Trophoblast cell (in vitro differentiated cells and primary cell): ENCODE results near the gene ETNPPL.

Experiments
- DNase-seq, 2 donors: peaks; one replicate each; pipeline ENCODE4 v3.0.0-alpha.2; 2016
- H2AFZ ChIP-seq: 2 replicates; pipeline ENCODE4 v1.6.1; 2013; ENCODE audit warnings: low read length, moderate library complexity, mild to moderate bottlenecking; ENCODE audit not compliant: insufficient read depth, poor library complexity
- H2AK5ac ChIP-seq: 2 replicates; pipeline ENCODE4 v1.6.1; 2013; ENCODE audit warnings: mild to moderate bottlenecking, low read length
- H2BK120ac ChIP-seq: 2 replicates; pipeline ENCODE4 v1.6.1; 2013; ENCODE audit warnings: low read length, mild to moderate bottlenecking, moderate library complexity; ENCODE audit not compliant: insufficient read depth, poor library complexity
- H2BK12ac ChIP-seq: 2 replicates; pipeline ENCODE4 v1.6.1; 2013; ENCODE audit warnings: mild to moderate bottlenecking, low read length, moderate library complexity
- H2BK5ac ChIP-seq: 2 replicates; pipeline ENCODE4 v1.6.1; 2013; ENCODE audit warnings: low read length, low read depth, moderate library complexity, mild to moderate bottlenecking; ENCODE audit not compliant: poor library complexity
- H3K14ac ChIP-seq: 2 replicates; pipeline ENCODE4 v1.6.1; 2013; ENCODE audit warnings: mild to moderate bottlenecking, low read length
- H3K18ac ChIP-seq: 2 replicates; pipeline ENCODE4 v1.6.1; 2013; ENCODE audit warnings: mild to moderate bottlenecking, low read length
- H3K23ac ChIP-seq: 2 replicates; pipeline ENCODE4 v1.6.1; 2013; ENCODE audit warnings: low read length
- H3K27ac ChIP-seq: 2 replicates; pipeline ENCODE4 v1.5.1; 2013; ENCODE audit warnings: low read depth, mild to moderate bottlenecking, inconsistent platforms, low read length, moderate library complexity
- H3K27me3 ChIP-seq: 2 replicates; pipeline ENCODE4 v1.6.1; 2013; ENCODE audit warnings: inconsistent platforms, mild to moderate bottlenecking, low read length, moderate library complexity; ENCODE audit not compliant: insufficient read depth
- H3K36me3 ChIP-seq, 2 experiments: 1 replicate in 1 of 2; 2 replicates in 1 of 2; pipeline ENCODE4 v1.6.1; 2013; ENCODE audit warnings: low read length in 2 of 2, mild to moderate bottlenecking in 2 of 2, moderate library complexity in 1 of 2; ENCODE audit not compliant: insufficient read depth in 2 of 2, control insufficient read depth in 1 of 2
- H3K4ac ChIP-seq: 2 replicates; pipeline ENCODE4 v1.6.1; 2013; ENCODE audit warnings: low read depth, mild to moderate bottlenecking, low read length, moderate library complexity
- H3K4me1 ChIP-seq, 2 experiments: 1 replicate in 1 of 2; 2 replicates in 1 of 2; pipeline ENCODE4 v1.6.1; 2013; ENCODE audit warnings: low read length in 2 of 2, mild to moderate bottlenecking in 2 of 2, moderate library complexity in 1 of 2; ENCODE audit not compliant: insufficient read depth in 2 of 2, control insufficient read depth in 1 of 2
- H3K4me2 ChIP-seq: 2 replicates; pipeline ENCODE4 v1.6.1; 2013; ENCODE audit warnings: inconsistent platforms, mild to moderate bottlenecking, low read length, moderate library complexity
- H3K4me3 ChIP-seq: 2 replicates; pipeline ENCODE4 v1.5.1; 2013; ENCODE audit warnings: mild to moderate bottlenecking, low read depth, low read length, inconsistent platforms
- H3K79me1 ChIP-seq: one replicate; pipeline ENCODE4 v1.6.1; 2013; ENCODE audit warnings: low read length
- H3K79me2 ChIP-seq: 2 replicates; pipeline ENCODE4 v1.6.1; 2013; ENCODE audit warnings: low read length, mild to moderate bottlenecking; ENCODE audit not compliant: control insufficient read depth, insufficient read depth, poor library complexity
- H3K9ac ChIP-seq: 2 replicates; pipeline ENCODE4 v1.6.1; 2013; ENCODE audit warnings: mild to moderate bottlenecking, low read length
- H3K9me3 ChIP-seq: 2 replicates; pipeline ENCODE4 v1.6.1; 2013; ENCODE audit warnings: low read depth, mild to moderate bottlenecking, control low read depth, inconsistent platforms, low read length; ENCODE audit not compliant: insufficient read depth
- H4K12ac ChIP-seq: 2 replicates; pipeline ENCODE4 v1.6.1; 2013; ENCODE audit warnings: low read depth, mild to moderate bottlenecking, low read length, moderate library complexity
- H4K8ac ChIP-seq: 2 replicates; pipeline ENCODE4 v1.6.1; 2013; ENCODE audit warnings: low read depth, mild to moderate bottlenecking, low read length, moderate library complexity
- H4K91ac ChIP-seq: one replicate; pipeline ENCODE4 v1.6.1; 2013; ENCODE audit warnings: low read depth, mild to moderate bottlenecking, low read length, moderate library complexity
- WGBS: extraction: QIAGEN DNeasy Blood & Tissue Kit; methylation state at CpG from one replicate; pipeline ENCODE4 v1.1.7; 2013; ENCODE audit warnings: missing lambda C conversion rate; ENCODE audit not compliant: insufficient read length, insufficient coverage; ENCODE audit errors: extremely low coverage; 5-methylcytosine and 5-hydroxymethylcytosine counted together

Gene ETNPPL

DNA sequence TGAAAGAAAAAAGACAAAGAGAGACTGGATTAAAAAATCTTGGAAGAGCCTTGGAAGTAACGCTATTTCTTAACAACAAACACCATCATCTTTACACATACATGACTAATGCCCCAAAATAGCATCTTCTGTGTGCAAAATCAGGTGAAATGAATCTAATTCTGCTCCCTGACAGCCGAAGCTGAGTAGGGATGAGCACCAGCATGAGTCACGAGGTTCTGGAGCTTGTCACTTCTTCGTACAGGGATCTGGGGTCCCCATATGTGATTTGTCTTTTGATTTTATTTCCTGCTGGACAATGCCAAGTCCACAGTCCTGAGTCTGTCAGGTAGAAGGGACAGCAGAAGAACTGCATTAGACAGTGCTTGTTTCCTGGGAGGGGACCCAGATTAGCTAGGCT is 56.6 kb downstream of the ETNPPL start:
- Histone ChIP-seq H3K9me3 (no peaks in the 10 kb centered on the region), H4K91ac (no peak overlapping the region), H2BK12ac (no peak overlapping the region), H2AK5ac (no peak overlapping the region), H3K23ac (no peak overlapping the region), H3K4me3 (no peak overlapping the region), H3K27ac (no peak overlapping the region), H3K4me1 (no peaks in the 10 kb centered on the region), H3K4me2 (no peak overlapping the region), H3K9ac (no peak overlapping the region), H3K4ac (no peak overlapping the region), H4K12ac (no peak overlapping the region), H4K8ac (no peak overlapping the region), H3K79me1 (no peaks in the 10 kb centered on the region), H2BK5ac (no peak overlapping the region), H3K36me3 (no peaks in the 10 kb centered on the region), H2AFZ (no peak overlapping the region), H2BK120ac (no peak overlapping the region), H3K79me2 (no peaks in the 10 kb centered on the region), H3K14ac (no peak overlapping the region), H3K27me3 (no peaks in the 10 kb centered on the region), H3K18ac (no peak overlapping the region)
- no peak for DNase-seq
- no CpG with 5 or more reads among the region's 4 CpGs for WGBS

DNA sequence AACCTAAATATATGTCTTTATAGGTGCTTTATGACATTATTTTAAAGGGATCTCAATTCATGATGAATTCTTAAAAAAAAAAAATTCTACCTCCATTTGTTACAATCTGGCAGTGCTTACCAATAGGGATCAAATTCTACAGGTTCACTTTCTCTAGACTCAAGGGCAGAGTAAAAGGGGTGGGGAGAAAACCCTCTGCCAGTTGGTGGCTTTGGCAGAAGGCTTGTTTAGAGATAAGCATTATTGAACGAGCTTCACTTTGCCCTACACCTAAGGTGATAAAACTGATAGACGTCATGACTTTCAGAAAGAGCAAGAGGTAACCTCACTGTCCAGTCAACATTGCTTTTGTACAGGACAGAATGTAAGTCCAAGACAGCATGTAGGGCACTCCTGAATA is 58.9 kb downstream of the ETNPPL start:
- Histone ChIP-seq H2AK5ac (no peak overlapping the region), H2AFZ (no peak overlapping the region), H3K9me3 (no peaks in the 10 kb centered on the region), H3K9ac (no peak overlapping the region), H2BK12ac (no peak overlapping the region), H3K4me1 (no peaks in the 10 kb centered on the region), H3K18ac (no peak overlapping the region), H3K36me3 (no peaks in the 10 kb centered on the region), H4K8ac (no peak overlapping the region), H3K27ac (no peak overlapping the region), H3K79me1 (no peaks in the 10 kb centered on the region), H4K91ac (no peak overlapping the region), H3K4me3 (no peak overlapping the region), H3K4me2 (no peak overlapping the region), H2BK5ac (no peak overlapping the region), H3K23ac (no peak overlapping the region), H4K12ac (no peak overlapping the region), H2BK120ac (no peak overlapping the region), H3K14ac (no peak overlapping the region), H3K79me2 (no peaks in the 10 kb centered on the region), H3K27me3 (no peaks in the 10 kb centered on the region), H3K4ac (no peak overlapping the region)
- no peak for DNase-seq
- no CpG with 5 or more reads among the region's 2 CpGs for WGBS

DNA sequence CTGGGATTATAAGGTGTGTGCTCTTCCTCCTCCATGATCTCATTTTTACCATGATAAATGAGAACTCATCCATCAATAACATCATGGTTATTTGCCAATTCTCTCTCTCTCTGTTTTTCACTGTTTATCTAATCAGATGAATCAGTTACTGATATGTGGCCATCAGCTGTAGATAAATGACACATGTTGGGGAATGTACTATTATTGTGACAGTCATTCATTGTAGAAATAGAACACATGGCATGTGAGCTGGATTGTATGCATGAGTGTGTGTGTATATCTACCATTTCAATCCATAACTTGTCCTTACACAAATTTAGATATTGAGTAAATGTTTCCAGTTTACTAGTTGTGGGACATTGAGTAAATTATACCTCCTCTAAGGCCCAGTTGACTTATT is 59.5 kb downstream of the ETNPPL start:
- no peak overlapping the region for H4K12ac ChIP-seq
- no peak overlapping the region for H2AK5ac ChIP-seq
- H3K4me1 ChIP-seq: no peaks in the 10 kb centered on the region
- H4K8ac ChIP-seq: no peak overlapping the region
- H3K4me2 ChIP-seq: no peak overlapping the region
- H3K18ac ChIP-seq: no peak overlapping the region
- no peak overlapping the region for H2BK120ac ChIP-seq
- no peaks in the 10 kb centered on the region for H3K9me3 ChIP-seq
- H3K4me3 ChIP-seq: no peak overlapping the region
- no peak overlapping the region for H2AFZ ChIP-seq
- peak in 1 of 2 donors; percentile 35 for DNase-seq
- no peak overlapping the region for H3K4ac ChIP-seq
- no peak overlapping the region for H2BK12ac ChIP-seq
- no peaks in the 10 kb centered on the region for H3K36me3 ChIP-seq
- H2BK5ac ChIP-seq: no peak overlapping the region
- no peaks in the 10 kb centered on the region for H3K79me1 ChIP-seq
- H3K27ac ChIP-seq: no peak overlapping the region
- H4K91ac ChIP-seq: no peak overlapping the region
- no peak overlapping the region for H3K23ac ChIP-seq
- no peak overlapping the region for H3K14ac ChIP-seq
- no peaks in the 10 kb centered on the region for H3K79me2 ChIP-seq
- H3K27me3 ChIP-seq: no peaks in the 10 kb centered on the region
- H3K9ac ChIP-seq: no peak overlapping the region

DNA sequence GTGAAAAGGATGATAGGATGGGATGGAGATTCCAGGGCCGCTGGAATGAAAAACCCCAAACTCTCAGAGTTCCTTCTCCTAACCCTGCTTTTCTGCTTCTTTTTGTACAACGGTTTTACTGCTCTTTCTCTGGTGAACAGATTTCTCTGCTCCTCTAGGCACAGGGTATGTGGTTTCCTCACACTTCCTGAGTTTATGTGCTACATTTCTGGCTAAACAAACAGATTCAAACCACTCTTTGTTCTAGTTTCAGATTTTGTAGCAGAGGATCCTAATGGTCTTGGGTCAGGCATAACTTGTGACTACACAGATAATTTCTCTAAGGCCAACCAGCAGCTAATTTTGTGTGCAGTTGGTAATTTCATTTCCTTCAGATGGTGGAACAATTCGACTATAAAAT is 59.9 kb downstream of the ETNPPL start:
- Histone ChIP-seq H3K36me3 (no peaks in the 10 kb centered on the region), H2BK120ac (no peak overlapping the region), H3K4me3 (no peak overlapping the region), H3K14ac (no peak overlapping the region), H4K12ac (no peak overlapping the region), H3K18ac (no peak overlapping the region), H4K8ac (no peak overlapping the region), H3K9me3 (no peaks in the 10 kb centered on the region), H3K79me1 (no peaks in the 10 kb centered on the region), H2AK5ac (no peak overlapping the region), H4K91ac (no peak overlapping the region), H3K27ac (no peak overlapping the region), H3K4ac (no peak overlapping the region), H3K23ac (no peak overlapping the region), H3K4me2 (peak overlapping the region; percentile 23), H3K79me2 (no peaks in the 10 kb centered on the region), H3K4me1 (no peaks in the 10 kb centered on the region), H2AFZ (no peak overlapping the region), H2BK5ac (no peak overlapping the region), H3K27me3 (no peaks in the 10 kb centered on the region), H2BK12ac (no peak overlapping the region), H3K9ac (peak overlapping the region; percentile 45)
- WGBS: no CpG with 5 or more reads among the region's 3 CpGs
- no peak for DNase-seq
